ENCODE results near the gene FAM181B.

- TF ChIP-seq EP300 (IDR thresholded peaks at IDR 0.05) (no peak), CTCF (IDR thresholded peaks at IDR 0.05) (no peak), POLR2AphosphoS5 (IDR thresholded peaks at IDR 0.05) (no peak), POLR2A (IDR thresholded peaks at IDR 0.05; ENCODE audit: low read depth) (no peak)
Measured at GRCh38 chr11:82730286-82730685, 3.4 kb downstream of the FAM181B start.

All from esophagus muscularis mucosa (tissue), 4 donors.